Activated T-helper 17 cell treated with anti-CD3 and anti-CD28 coated beads, Interleukin-2, amount 50 U/mL, for 72 hours (primary cell): Measurements from ENCODE around the gene GGT6. TPM values are rescaled to one million over a fixed set of nuclear protein-coding genes. Genes with fewer than 3 reads are reported as not detected.

Source experiments
- ATAC-seq: fragments of 150-1000 bp; cut with Tn5 transposase; replicated peaks from 2 replicates; pipeline ENCODE4 v1.10.0; 2021; ENCODE audit warnings: mild to moderate bottlenecking, moderate library complexity
- H3K27ac Mint-ChIP-seq: one replicate; pipeline ENCODE4 v1.8.0; 2022; ENCODE audit warnings: mixed read lengths
- H3K27me3 Mint-ChIP-seq: one replicate; pipeline ENCODE4 v1.8.0; 2022; ENCODE audit warnings: mixed read lengths
- H3K36me3 Mint-ChIP-seq: one replicate; pipeline ENCODE4 v1.8.0; 2022; ENCODE audit warnings: low read depth, mild to moderate bottlenecking, mixed read lengths
- H3K4me1 Mint-ChIP-seq: one replicate; pipeline ENCODE4 v1.8.0; 2022; ENCODE audit warnings: mixed read lengths
- H3K4me3 Mint-ChIP-seq: one replicate; pipeline ENCODE4 v1.8.0; 2022; ENCODE audit warnings: mild to moderate bottlenecking, mixed read lengths
- H3K9me3 Mint-ChIP-seq: one replicate; pipeline ENCODE4 v1.8.0; 2022; ENCODE audit warnings: mixed read lengths
- total RNA-seq, 2 donors: library from RNA; stranded (reverse); gene quantifications; one replicate each; pipeline ENCODE4 v1.2.3, GENCODE V29; 2022

Gene GGT6
- total RNA-seq, 2 donors from 2014 or later, result not detected

GRCh38 chr17:4573669-4574068 is 13.3 kb upstream of the GGT6 start:
- H3K27ac Mint-ChIP-seq, result peak overlapping the region; percentile 63
- no peaks in the 10 kb centered on the region for H3K27me3 Mint-ChIP-seq
- ATAC-seq, result peak; percentile 100
- H3K4me3 Mint-ChIP-seq, result peak overlapping the region; percentile 41
- H3K4me1 Mint-ChIP-seq, result peaks cover 11% of the 10 kb centered on the region
- no peaks in the 10 kb centered on the region for H3K36me3 Mint-ChIP-seq
- H3K9me3 Mint-ChIP-seq, result no peaks in the 10 kb centered on the region

- Mint-ChIP-seq H3K27me3 (no peaks in the 10 kb centered on the region), H3K27ac (peak overlapping the region; percentile 63)
- no peak for ATAC-seq
Observed at GRCh38 chr17:4573115-4573514, 12.7 kb upstream of the GGT6 start.

GRCh38 chr17:4572131-4572530 is 11.8 kb upstream of the GGT6 start:
- Mint-ChIP-seq H3K27me3 (no peaks in the 10 kb centered on the region), H3K36me3 (no peaks in the 10 kb centered on the region), H3K9me3 (no peaks in the 10 kb centered on the region), H3K27ac (no peak overlapping the region), H3K4me3 (no peak overlapping the region), H3K4me1 (peaks cover 11% of the 10 kb centered on the region)
- ATAC-seq, result no peak

More at GRCh38 chr17:4573115-4573514, 12.7 kb upstream of the GGT6 start:
- Mint-ChIP-seq H3K36me3 (no peaks in the 10 kb centered on the region), H3K9me3 (no peaks in the 10 kb centered on the region), H3K4me1 (peaks cover 11% of the 10 kb centered on the region), H3K4me3 (peak overlapping the region; percentile 41)

- Mint-ChIP-seq H3K9me3 (no peaks in the 10 kb centered on the region), H3K27ac (no peak overlapping the region), H3K4me3 (no peak overlapping the region), H3K4me1 (peaks cover 16% of the 10 kb centered on the region), H3K36me3 (no peaks in the 10 kb centered on the region), H3K27me3 (no peaks in the 10 kb centered on the region)
- ATAC-seq, result no peak
Observed at GRCh38 chr17:4569591-4569990, 9.2 kb upstream of the GGT6 start.

- H3K27ac Mint-ChIP-seq, result no peak overlapping the region
- no peaks in the 10 kb centered on the region for H3K9me3 Mint-ChIP-seq
- no peak overlapping the region for H3K4me3 Mint-ChIP-seq
- peak; percentile 37 for ATAC-seq
- H3K27me3 Mint-ChIP-seq, result no peaks in the 10 kb centered on the region
- no peaks in the 10 kb centered on the region for H3K36me3 Mint-ChIP-seq
- H3K4me1 Mint-ChIP-seq, result peaks cover 26% of the 10 kb centered on the region
Observed at GRCh38 chr17:4566785-4567184, 6.4 kb upstream of the GGT6 start.

- Mint-ChIP-seq H3K4me3 (peak overlapping the region; percentile 21), H3K27ac (peak overlapping the region; percentile 67), H3K4me1 (peaks cover 26% of the 10 kb centered on the region), H3K27me3 (no peaks in the 10 kb centered on the region), H3K9me3 (no peaks in the 10 kb centered on the region), H3K36me3 (no peaks in the 10 kb centered on the region)
- peak; percentile 45 for ATAC-seq
Observed at GRCh38 chr17:4565209-4566141, 5.1 kb upstream of the GGT6 start.

- H3K9me3 Mint-ChIP-seq, result no peaks in the 10 kb centered on the region
- H3K27ac Mint-ChIP-seq, result peak overlapping the region; percentile 92
- H3K4me1 Mint-ChIP-seq, result peaks cover 26% of the 10 kb centered on the region
- H3K27me3 Mint-ChIP-seq, result no peaks in the 10 kb centered on the region
- no peaks in the 10 kb centered on the region for H3K36me3 Mint-ChIP-seq
- ATAC-seq, result no peak
- peak overlapping the region; percentile 61 for H3K4me3 Mint-ChIP-seq
Observed at GRCh38 chr17:4562015-4562969, 1.9 kb upstream of the GGT6 start.

GRCh38 chr17:4560837-4561256 is 470 bp upstream of the GGT6 start:
- no peaks in the 10 kb centered on the region for H3K27me3 Mint-ChIP-seq
- H3K4me1 Mint-ChIP-seq, result peaks cover 29% of the 10 kb centered on the region
- ATAC-seq, result no peak
- H3K9me3 Mint-ChIP-seq, result no peaks in the 10 kb centered on the region
- peak overlapping the region; percentile 92 for H3K27ac Mint-ChIP-seq
- H3K4me3 Mint-ChIP-seq, result no peak overlapping the region
- H3K36me3 Mint-ChIP-seq, result no peaks in the 10 kb centered on the region

- peaks cover 29% of the 10 kb centered on the region for H3K4me1 Mint-ChIP-seq
- ATAC-seq, result no peak
- no peak overlapping the region for H3K27ac Mint-ChIP-seq
- H3K27me3 Mint-ChIP-seq, result no peaks in the 10 kb centered on the region
- H3K4me3 Mint-ChIP-seq, result no peak overlapping the region
- no peaks in the 10 kb centered on the region for H3K9me3 Mint-ChIP-seq
- H3K36me3 Mint-ChIP-seq, result peaks cover 5% of the 10 kb centered on the region
Observed at GRCh38 chr17:4559966-4560365, 411 bp downstream of the GGT6 start.

GRCh38 chr17:4559139-4559791 is 1.1 kb downstream of the GGT6 start:
- no peak overlapping the region for H3K27ac Mint-ChIP-seq
- H3K4me3 Mint-ChIP-seq, result no peak overlapping the region
- H3K36me3 Mint-ChIP-seq, result peaks cover 12% of the 10 kb centered on the region
- H3K27me3 Mint-ChIP-seq, result no peaks in the 10 kb centered on the region
- peaks cover 29% of the 10 kb centered on the region for H3K4me1 Mint-ChIP-seq
- no peak for ATAC-seq
- H3K9me3 Mint-ChIP-seq, result no peaks in the 10 kb centered on the region

- H3K27ac Mint-ChIP-seq, result no peak overlapping the region
- no peak overlapping the region for H3K4me3 Mint-ChIP-seq
- H3K9me3 Mint-ChIP-seq, result no peaks in the 10 kb centered on the region
- no peaks in the 10 kb centered on the region for H3K27me3 Mint-ChIP-seq
- peaks cover 20% of the 10 kb centered on the region for H3K36me3 Mint-ChIP-seq
- peaks cover 32% of the 10 kb centered on the region for H3K4me1 Mint-ChIP-seq
- ATAC-seq, result no peak
Observed at GRCh38 chr17:4558347-4558971, 1.9 kb downstream of the GGT6 start.

- Mint-ChIP-seq H3K36me3 (peaks cover 27% of the 10 kb centered on the region), H3K27me3 (no peaks in the 10 kb centered on the region), H3K4me1 (peaks cover 26% of the 10 kb centered on the region), H3K4me3 (no peak overlapping the region), H3K27ac (peak overlapping the region; percentile 36), H3K9me3 (no peaks in the 10 kb centered on the region)
- ATAC-seq, result no peak
Observed at GRCh38 chr17:4557626-4558346, 2.6 kb downstream of the GGT6 start.

- no peak for ATAC-seq
- H3K27me3 Mint-ChIP-seq, result no peaks in the 10 kb centered on the region
- H3K4me3 Mint-ChIP-seq, result no peak overlapping the region
- peak overlapping the region; percentile 96 for H3K27ac Mint-ChIP-seq
- peaks cover 18% of the 10 kb centered on the region for H3K4me1 Mint-ChIP-seq
- H3K9me3 Mint-ChIP-seq, result no peaks in the 10 kb centered on the region
- H3K36me3 Mint-ChIP-seq, result peaks cover 35% of the 10 kb centered on the region
Observed at GRCh38 chr17:4556996-4557395, 3.4 kb downstream of the GGT6 start.
